Loucy (cell line): ENCODE measurements around the gene SCAF8.
"Not testable (repeated sequence)": the region's sequence is repeated elsewhere in the genome, so short reads cannot be mapped to it uniquely, and the experiment has no call there.

Source experiments
- H2AFZ ChIP-seq: fragments of 200-600 bp; sonication (generic); 2 replicates; pipeline ENCODE4 v1.6.0; 2016; ENCODE audit warnings: antibody characterized with exemption, mild to moderate bottlenecking, low read length, moderate library complexity
- H3F3A ChIP-seq: fragments of 200-600 bp; 2 replicates; pipeline ENCODE4 v1.6.0; 2016; ENCODE audit warnings: antibody characterized with exemption, low read depth, mild to moderate bottlenecking
- H3K27me3 ChIP-seq: fragments of 200-600 bp; sonication (generic); 2 replicates; pipeline ENCODE4 v1.6.1; 2014; ENCODE audit warnings: low read length, mild to moderate bottlenecking; ENCODE audit not compliant: insufficient read depth, poor library complexity, severe bottlenecking
- H3K36me3 ChIP-seq: fragments of 200-600 bp; sonication (generic); 2 replicates; pipeline ENCODE4 v1.6.1; 2016; ENCODE audit warnings: low read length; ENCODE audit not compliant: insufficient read depth
- H3K4me1 ChIP-seq: fragments of 200-600 bp; sonication (generic); 2 replicates; pipeline ENCODE4 v1.5.1; 2014; ENCODE audit warnings: low read length, mild to moderate bottlenecking; ENCODE audit not compliant: insufficient read depth, poor library complexity, severe bottlenecking
- H3K4me2 ChIP-seq: fragments of 200-600 bp; sonication (generic); 2 replicates; pipeline ENCODE4 v1.6.0; 2014; ENCODE audit warnings: antibody characterized with exemption, low read length, low read depth, mild to moderate bottlenecking; ENCODE audit not compliant: poor library complexity, severe bottlenecking
- H3K4me3 ChIP-seq: fragments of 200-600 bp; sonication (generic); 2 replicates; pipeline ENCODE4 v1.5.1; 2014; ENCODE audit warnings: low read length, mild to moderate bottlenecking, mixed read lengths; ENCODE audit not compliant: poor library complexity, severe bottlenecking
- H3K79me2 ChIP-seq: fragments of 200-600 bp; sonication (generic); 2 replicates; pipeline ENCODE4 v1.6.1; 2014; ENCODE audit warnings: low read length; ENCODE audit not compliant: insufficient read depth
- H3K9ac ChIP-seq: fragments of 200-600 bp; sonication (generic); 2 replicates; pipeline ENCODE4 v1.6.0; 2014; ENCODE audit warnings: mild to moderate bottlenecking, low read depth, low read length, moderate library complexity; ENCODE audit not compliant: poor library complexity, severe bottlenecking
- H3K9me2 ChIP-seq: fragments of 200-600 bp; sonication (generic); replicated peaks from 2 replicates; pipeline ENCODE4 v1.6.1; 2016; ENCODE audit warnings: low read depth, low read length, mixed read lengths
- H3K9me3 ChIP-seq: fragments of 200-600 bp; sonication (generic); 2 replicates; pipeline ENCODE4 v1.6.1; 2014; ENCODE audit warnings: mild to moderate bottlenecking, antibody characterized with exemption, low read length, low read depth; ENCODE audit not compliant: insufficient read depth
- H4K20me1 ChIP-seq: fragments of 200-600 bp; sonication (generic); 2 replicates; pipeline ENCODE4 v1.6.0; 2014; ENCODE audit warnings: antibody characterized with exemption, low read length, mild to moderate bottlenecking; ENCODE audit not compliant: insufficient read depth, poor library complexity, severe bottlenecking
- CTCF ChIP-seq: fragments of 200-600 bp; sonication (generic); conservative IDR thresholded peaks from 2 replicates; pipeline ENCODE4 v1.5.1; 2014; ENCODE audit warnings: mild to moderate bottlenecking, antibody characterized with exemption, low read length
- EZH2phosphoT487 ChIP-seq: fragments of 200-600 bp; IDR thresholded peaks from 2 replicates; pipeline ENCODE4 v1.6.1; 2018; ENCODE audit warnings: antibody characterized with exemption, mild to moderate bottlenecking, moderate library complexity, borderline replicate concordance

Gene SCAF8

GRCh38 chr6:154709621-154710020 lies 23.6 kb upstream of the SCAF8 start:
- no peak overlapping the region for H2AFZ ChIP-seq
- no peaks in the 10 kb centered on the region for H3F3A ChIP-seq
- H3K79me2 ChIP-seq = no peaks in the 10 kb centered on the region
- H3K9me2 ChIP-seq = no peaks in the 10 kb centered on the region
- H3K9me3 ChIP-seq = no peaks in the 10 kb centered on the region
- H3K27me3 ChIP-seq = no peaks in the 10 kb centered on the region
- TF ChIP-seq EZH2phosphoT487 (no peak), CTCF (no peak)
- no peak overlapping the region for H3K4me2 ChIP-seq
- no peaks in the 10 kb centered on the region for H3K4me1 ChIP-seq
- H3K9ac ChIP-seq = no peak overlapping the region
- H3K36me3 ChIP-seq = no peaks in the 10 kb centered on the region
- no peaks in the 10 kb centered on the region for H4K20me1 ChIP-seq
- H3K4me3 ChIP-seq = no peak overlapping the region

- no peaks in the 10 kb centered on the region for H3K9me3 ChIP-seq
- TF ChIP-seq CTCF (no peak), EZH2phosphoT487 (no peak)
These were observed 22.5 kb upstream of the SCAF8 start for GRCh38 chr6:154710689-154711088.

GRCh38 chr6:154715446-154715845 lies 17.8 kb upstream of the SCAF8 start:
- Histone ChIP-seq H2AFZ (no peak overlapping the region), H3K4me3 (no peak overlapping the region), H3K9ac (no peak overlapping the region), H3K36me3 (no peaks in the 10 kb centered on the region), H3K4me1 (no peaks in the 10 kb centered on the region), H3K9me3 (peaks cover 7% of the 10 kb centered on the region; the same call in 1 of the 2 replicates), H3K4me2 (no peak overlapping the region), H3F3A (no peaks in the 10 kb centered on the region), H4K20me1 (no peaks in the 10 kb centered on the region), H3K27me3 (no peaks in the 10 kb centered on the region), H3K9me2 (no peaks in the 10 kb centered on the region), H3K79me2 (no peaks in the 10 kb centered on the region)
- no peak for TF ChIP-seq EZH2phosphoT487
- TF ChIP-seq CTCF = no peak

More at GRCh38 chr6:154710689-154711088, 22.5 kb upstream of the SCAF8 start:
- H3K4me1 ChIP-seq = no peaks in the 10 kb centered on the region
- H4K20me1 ChIP-seq = no peaks in the 10 kb centered on the region
- H3K4me2 ChIP-seq = no peak overlapping the region
- H2AFZ ChIP-seq = no peak overlapping the region
- H3K36me3 ChIP-seq = no peaks in the 10 kb centered on the region
- no peaks in the 10 kb centered on the region for H3K9me2 ChIP-seq
- no peak overlapping the region for H3K9ac ChIP-seq
- H3K4me3 ChIP-seq = no peak overlapping the region
- no peaks in the 10 kb centered on the region for H3K27me3 ChIP-seq
- no peaks in the 10 kb centered on the region for H3K79me2 ChIP-seq
- no peaks in the 10 kb centered on the region for H3F3A ChIP-seq

GRCh38 chr6:154716350-154716749 lies 16.9 kb upstream of the SCAF8 start:
- not testable (repeated sequence) for H3F3A ChIP-seq, H3K4me3 ChIP-seq, H3K4me1 ChIP-seq, H3K27me3 ChIP-seq, H3K9me3 ChIP-seq, H3K36me3 ChIP-seq, H3K9ac ChIP-seq, H3K4me2 ChIP-seq, H3K9me2 ChIP-seq, H2AFZ ChIP-seq, H3K79me2 ChIP-seq, H4K20me1 ChIP-seq
